NCI-H1694 treated with DMSO at 0.1 percent for 48 hours (cell line): ENCODE measurements around the gene PARD6G.

Experiments
- DNase-seq: peaks from one replicate; lab custom pipeline; 2025; lab: John Stamatoyannopoulos, UW

The PARD6G gene

GRCh38 chr18:80143881-80144280 lies 103.4 kb downstream of the PARD6G start:
- no peak for DNase-seq

GRCh38 chr18:80140455-80140985 lies 106.8 kb downstream of the PARD6G start:
- DNase-seq: no peak

- DNase-seq: no peak
These were observed 109.3 kb downstream of the PARD6G start for GRCh38 chr18:80137976-80138375.

- no peak for DNase-seq
These were observed 110.2 kb downstream of the PARD6G start for GRCh38 chr18:80137137-80137536.

GRCh38 chr18:80136679-80137078 lies 110.6 kb downstream of the PARD6G start:
- no peak for DNase-seq

GRCh38 chr18:80135136-80135535 lies 112.2 kb downstream of the PARD6G start:
- no peak for DNase-seq

- DNase-seq: no peak
These were observed 114.2 kb downstream of the PARD6G start for GRCh38 chr18:80133124-80133523.

GRCh38 chr18:80132180-80132812 lies 115.0 kb downstream of the PARD6G start:
- no peak for DNase-seq

GRCh38 chr18:80130555-80130954 lies 116.8 kb downstream of the PARD6G start:
- no peak for DNase-seq

- DNase-seq: no peak
These were observed 117.5 kb downstream of the PARD6G start for GRCh38 chr18:80129672-80130367.

- no peak for DNase-seq
These were observed 119.7 kb downstream of the PARD6G start for GRCh38 chr18:80127635-80128034.

- no peak for DNase-seq
These were observed 120.5 kb downstream of the PARD6G start for GRCh38 chr18:80126797-80127196.

- DNase-seq: no peak
These were observed 123.2 kb downstream of the PARD6G start for GRCh38 chr18:80124131-80124530.

- DNase-seq: no peak
These were observed 126.4 kb downstream of the PARD6G start for GRCh38 chr18:80120932-80121331.

- no peak for DNase-seq
These were observed 128.2 kb downstream of the PARD6G start for GRCh38 chr18:80119111-80119510.

- DNase-seq: no peak
These were observed 132.3 kb downstream of the PARD6G start for GRCh38 chr18:80115035-80115434.

GRCh38 chr18:80112624-80113248 lies 134.6 kb downstream of the PARD6G start:
- no peak for DNase-seq

- DNase-seq: peak; percentile 9
These were observed 137.6 kb downstream of the PARD6G start for GRCh38 chr18:80109676-80110078.

- DNase-seq: peak; percentile 64
These were observed 138.3 kb downstream of the PARD6G start, which contains the start of gene ADNP2 for GRCh38 chr18:80108739-80109675. TSS of gene ADNP2 (plus strand) at chr18:80109262. CDS start at chr18:80117543, 8,281 bp downstream.

- no peak for DNase-seq
These were observed 139.2 kb downstream of the PARD6G start for GRCh38 chr18:80108121-80108536.

- no peak for DNase-seq
These were observed 139.9 kb downstream of the PARD6G start for GRCh38 chr18:80107426-80107825.
